ENCODE results near the gene CCDC146. TPM values are rescaled to one million over a fixed set of nuclear protein-coding genes. Genes with fewer than 3 reads are reported as not detected.

CCDC146 gene
- total RNA-seq, 1 donor from 2014 or later: 4.3 TPM

GRCh38 chr7:77235276-77235675, 112.9 kb downstream of the CCDC146 start:
- Histone ChIP-seq H3K36me3 (no peaks in the 10 kb centered on the region), H3K4me1 (peaks cover 15% of the 10 kb centered on the region), H3K9me3 (no peaks in the 10 kb centered on the region), H3K27ac (no peak overlapping the region), H3K27me3 (no peaks in the 10 kb centered on the region), H3K4me3 (no peak overlapping the region)
- no peak for DNase-seq
- no peak for TF ChIP-seq CTCF (IDR thresholded peaks at IDR 0.05)
- intact Hi-C loops (cut with DNase I): no loop called here
- no peak for ATAC-seq

GRCh38 chr7:77238703-77239136, 116.3 kb downstream of the CCDC146 start:
- no peak overlapping the region for H3K4me3 ChIP-seq
- no peak for DNase-seq
- ATAC-seq: peak; percentile 91
- no peaks in the 10 kb centered on the region for H3K9me3 ChIP-seq
- no peaks in the 10 kb centered on the region for H3K27me3 ChIP-seq
- intact Hi-C loops (cut with DNase I): no loop called here
- no peaks in the 10 kb centered on the region for H3K36me3 ChIP-seq
- peaks cover 15% of the 10 kb centered on the region for H3K4me1 ChIP-seq
- no peak for TF ChIP-seq CTCF (IDR thresholded peaks at IDR 0.05)
- H3K27ac ChIP-seq: no peak overlapping the region

GRCh38 chr7:77239471-77239870, 117.1 kb downstream of the CCDC146 start:
- no peak for ATAC-seq
- intact Hi-C loops (cut with DNase I): no loop called here

GRCh38 chr7:77242068-77242467, 119.7 kb downstream of the CCDC146 start:
- no peak overlapping the region for H3K4me3 ChIP-seq
- DNase-seq (no peak), ATAC-seq (no peak)
- no peaks in the 10 kb centered on the region for H3K36me3 ChIP-seq
- TF ChIP-seq CTCF (IDR thresholded peaks at IDR 0.05): no peak
- no peaks in the 10 kb centered on the region for H3K9me3 ChIP-seq
- intact Hi-C loops (cut with DNase I): no loop called here
- H3K27ac ChIP-seq: no peak overlapping the region
- no peaks in the 10 kb centered on the region for H3K27me3 ChIP-seq
- peaks cover 27% of the 10 kb centered on the region for H3K4me1 ChIP-seq

More at GRCh38 chr7:77239471-77239870, 117.1 kb downstream of the CCDC146 start:
- DNase-seq: no peak
- Histone ChIP-seq H3K36me3 (no peaks in the 10 kb centered on the region), H3K4me3 (no peak overlapping the region), H3K27me3 (no peaks in the 10 kb centered on the region), H3K27ac (no peak overlapping the region), H3K4me1 (peaks cover 15% of the 10 kb centered on the region), H3K9me3 (no peaks in the 10 kb centered on the region)
- TF ChIP-seq CTCF (IDR thresholded peaks at IDR 0.05): no peak

- peaks cover 24% of the 10 kb centered on the region for H3K4me1 ChIP-seq
- DNase-seq: no peak
- no peak overlapping the region for H3K27ac ChIP-seq
- H3K36me3 ChIP-seq: no peaks in the 10 kb centered on the region
- intact Hi-C loops (cut with DNase I): no loop called here
- H3K27me3 ChIP-seq: no peaks in the 10 kb centered on the region
- H3K9me3 ChIP-seq: no peaks in the 10 kb centered on the region
- H3K4me3 ChIP-seq: no peak overlapping the region
- TF ChIP-seq CTCF (IDR thresholded peaks at IDR 0.05): no peak
- no peak for ATAC-seq
These were observed 120.1 kb downstream of the CCDC146 start for GRCh38 chr7:77242554-77242953.

Data from upper lobe of right lung (tissue), 1 donor.